ACC112 (cell line): ENCODE data around the gene EPHB1.

ENCODE experiments used
- H2AFZ ChIP-seq: fragments of 200-600 bp; sonication (generic); one replicate; pipeline ENCODE4 v1.6.0; 2017; ENCODE audit warnings: antibody characterized with exemption, low read length; ENCODE audit not compliant: unreplicated experiment
- H3K27ac ChIP-seq: fragments of 200-600 bp; sonication (generic); 2 replicates; pipeline ENCODE4 v1.5.1; 2014; ENCODE audit warnings: low read depth, mild to moderate bottlenecking, antibody characterized with exemption, low read length, moderate library complexity
- H3K27me3 ChIP-seq: fragments of 200-600 bp; sonication (generic); 2 replicates; pipeline ENCODE4 v1.6.1; 2014; ENCODE audit warnings: mild to moderate bottlenecking, antibody characterized with exemption, low read length, moderate library complexity, mixed read lengths; ENCODE audit not compliant: insufficient read depth
- H3K36me3 ChIP-seq: fragments of 200-600 bp; sonication (generic); 2 replicates; pipeline ENCODE4 v1.6.1; 2016; ENCODE audit warnings: mild to moderate bottlenecking, antibody characterized with exemption, low read length, moderate library complexity, mixed read lengths; ENCODE audit not compliant: insufficient read depth
- H3K4me1 ChIP-seq: fragments of 200-600 bp; sonication (generic); one replicate; pipeline ENCODE4 v1.6.1; 2016; ENCODE audit warnings: low read length, mixed read lengths; ENCODE audit not compliant: insufficient read depth, unreplicated experiment, control insufficient read depth
- H3K4me3 ChIP-seq: fragments of 200-600 bp; sonication (generic); 2 replicates; pipeline ENCODE4 v1.5.1; 2014; ENCODE audit warnings: mild to moderate bottlenecking, low read depth, low read length
- H3K79me2 ChIP-seq: fragments of 200-600 bp; sonication (generic); one replicate; pipeline ENCODE4 v1.6.0; 2016; ENCODE audit warnings: low read length; ENCODE audit not compliant: control insufficient read depth, unreplicated experiment, insufficient read depth

EPHB1 gene

GRCh38 chr3:134928392-134928791 lies 133.3 kb downstream of the EPHB1 start:
- Histone ChIP-seq H3K27me3 (no peaks in the 10 kb centered on the region), H3K4me1 (no peaks in the 10 kb centered on the region), H3K79me2 (no peaks in the 10 kb centered on the region), H3K4me3 (no peak overlapping the region), H2AFZ (no peak overlapping the region), H3K27ac (no peak overlapping the region), H3K36me3 (no peaks in the 10 kb centered on the region)

GRCh38 chr3:134928819-134929218 lies 133.8 kb downstream of the EPHB1 start:
- no peaks in the 10 kb centered on the region for H3K27me3 ChIP-seq
- H3K4me3 ChIP-seq = no peak overlapping the region
- no peak overlapping the region for H3K27ac ChIP-seq
- H3K36me3 ChIP-seq = no peaks in the 10 kb centered on the region
- H3K4me1 ChIP-seq = no peaks in the 10 kb centered on the region
- H3K79me2 ChIP-seq = no peaks in the 10 kb centered on the region
- no peak overlapping the region for H2AFZ ChIP-seq

GRCh38 chr3:134929976-134930375 lies 134.9 kb downstream of the EPHB1 start:
- no peak overlapping the region for H3K27ac ChIP-seq
- no peaks in the 10 kb centered on the region for H3K27me3 ChIP-seq
- no peaks in the 10 kb centered on the region for H3K36me3 ChIP-seq
- H3K4me3 ChIP-seq = no peak overlapping the region
- H3K4me1 ChIP-seq = no peaks in the 10 kb centered on the region
- no peak overlapping the region for H2AFZ ChIP-seq
- no peaks in the 10 kb centered on the region for H3K79me2 ChIP-seq

- H3K27me3 ChIP-seq = no peaks in the 10 kb centered on the region
- H3K36me3 ChIP-seq = no peaks in the 10 kb centered on the region
- H3K27ac ChIP-seq = no peak overlapping the region
- H3K4me3 ChIP-seq = no peak overlapping the region
- H3K4me1 ChIP-seq = no peaks in the 10 kb centered on the region
- no peak overlapping the region for H2AFZ ChIP-seq
- H3K79me2 ChIP-seq = no peaks in the 10 kb centered on the region
Observed at GRCh38 chr3:134931045-134931785, 136.2 kb downstream of the EPHB1 start.

GRCh38 chr3:134932035-134932434 lies 137.0 kb downstream of the EPHB1 start:
- Histone ChIP-seq H3K36me3 (no peaks in the 10 kb centered on the region), H3K4me3 (no peak overlapping the region), H3K4me1 (no peaks in the 10 kb centered on the region), H3K79me2 (no peaks in the 10 kb centered on the region), H2AFZ (no peak overlapping the region), H3K27ac (no peak overlapping the region), H3K27me3 (no peaks in the 10 kb centered on the region)

GRCh38 chr3:134933997-134934396 lies 138.9 kb downstream of the EPHB1 start:
- Histone ChIP-seq H3K36me3 (no peaks in the 10 kb centered on the region), H3K27ac (no peak overlapping the region), H3K79me2 (no peaks in the 10 kb centered on the region), H3K4me3 (no peak overlapping the region), H3K27me3 (no peaks in the 10 kb centered on the region), H3K4me1 (no peaks in the 10 kb centered on the region), H2AFZ (no peak overlapping the region)

GRCh38 chr3:134934933-134935332 lies 139.9 kb downstream of the EPHB1 start:
- H3K36me3 ChIP-seq = no peaks in the 10 kb centered on the region
- no peaks in the 10 kb centered on the region for H3K27me3 ChIP-seq
- H3K4me3 ChIP-seq = no peak overlapping the region
- H3K79me2 ChIP-seq = no peaks in the 10 kb centered on the region
- no peak overlapping the region for H2AFZ ChIP-seq
- no peaks in the 10 kb centered on the region for H3K4me1 ChIP-seq
- no peak overlapping the region for H3K27ac ChIP-seq

DNA sequence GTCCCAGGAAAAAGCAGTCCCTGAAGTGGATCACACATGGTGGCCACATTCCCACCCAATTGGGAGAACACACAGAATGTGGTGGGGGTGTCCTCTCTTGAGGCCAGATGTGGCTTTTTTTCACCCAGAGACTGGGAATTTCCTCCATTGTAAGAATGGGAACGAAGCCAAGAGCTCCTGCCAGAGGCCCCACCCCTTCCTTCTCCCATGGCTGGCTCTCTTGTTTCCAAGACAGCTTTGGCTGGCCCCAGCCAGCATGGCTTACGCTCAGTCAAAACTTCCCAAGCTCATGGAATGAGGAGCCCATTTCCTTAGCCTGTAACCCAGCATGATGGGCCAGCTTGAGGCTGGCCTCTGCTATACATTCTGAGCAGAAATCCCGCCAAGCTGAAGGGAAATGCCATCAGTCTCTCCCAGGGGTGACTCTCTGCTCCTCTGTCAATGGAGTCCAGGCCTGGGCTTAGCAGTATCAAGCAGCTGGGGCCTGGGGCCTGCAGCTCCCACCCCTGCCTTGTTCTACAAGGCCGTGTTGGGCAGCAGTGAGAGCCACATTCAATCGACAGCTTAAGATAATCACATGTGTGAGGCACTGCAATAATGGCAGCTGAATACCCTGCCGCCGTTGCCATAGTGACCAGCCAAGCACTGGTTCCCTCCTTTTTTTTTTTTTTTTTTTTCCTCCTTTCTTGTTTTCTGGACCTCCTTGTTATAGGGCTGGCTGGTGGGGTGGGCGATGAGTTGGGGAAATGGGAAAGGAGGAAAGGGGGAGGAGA lies 142.4 kb downstream of the EPHB1 start:
- no peaks in the 10 kb centered on the region for H3K27me3 ChIP-seq
- no peak overlapping the region for H3K4me3 ChIP-seq
- no peak overlapping the region for H2AFZ ChIP-seq
- H3K79me2 ChIP-seq = no peaks in the 10 kb centered on the region
- no peaks in the 10 kb centered on the region for H3K36me3 ChIP-seq
- H3K27ac ChIP-seq = no peak overlapping the region
- H3K4me1 ChIP-seq = no peaks in the 10 kb centered on the region

- H3K4me1 ChIP-seq = no peaks in the 10 kb centered on the region
- no peak overlapping the region for H2AFZ ChIP-seq
- H3K4me3 ChIP-seq = no peak overlapping the region
- H3K27me3 ChIP-seq = no peaks in the 10 kb centered on the region
- no peaks in the 10 kb centered on the region for H3K79me2 ChIP-seq
- H3K36me3 ChIP-seq = no peaks in the 10 kb centered on the region
- no peak overlapping the region for H3K27ac ChIP-seq
Observed at GRCh38 chr3:134938029-134938525, 143.0 kb downstream of the EPHB1 start.

DNA sequence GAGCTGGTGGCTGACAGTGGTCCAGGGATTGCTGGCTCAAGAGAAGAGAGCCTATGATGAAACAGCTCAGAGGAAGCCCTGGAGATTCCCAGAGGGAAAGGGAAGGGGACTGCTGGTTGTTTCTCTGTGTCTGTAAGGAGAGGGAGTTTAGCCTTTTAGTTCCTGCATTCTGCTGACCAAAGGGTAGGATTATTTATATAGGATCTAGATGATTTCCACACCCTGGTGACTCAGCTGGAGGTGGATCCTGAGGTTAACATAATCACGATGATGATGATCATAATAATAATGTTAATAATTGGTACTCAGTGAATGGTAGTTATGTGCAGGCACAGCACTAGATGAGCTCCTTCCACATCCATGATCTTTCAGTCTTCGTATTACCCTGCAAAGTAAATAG lies 144.9 kb downstream of the EPHB1 start:
- no peaks in the 10 kb centered on the region for H3K27me3 ChIP-seq
- no peak overlapping the region for H3K4me3 ChIP-seq

GRCh38 chr3:134941820-134942219 lies 146.8 kb downstream of the EPHB1 start:
- Histone ChIP-seq H3K27ac (no peak overlapping the region), H2AFZ (no peak overlapping the region), H3K4me3 (no peak overlapping the region), H3K36me3 (no peaks in the 10 kb centered on the region), H3K27me3 (no peaks in the 10 kb centered on the region), H3K79me2 (no peaks in the 10 kb centered on the region), H3K4me1 (no peaks in the 10 kb centered on the region)

More for the DNA sequence above, 144.9 kb downstream of the EPHB1 start:
- no peaks in the 10 kb centered on the region for H3K4me1 ChIP-seq
- no peak overlapping the region for H3K27ac ChIP-seq
- H3K36me3 ChIP-seq = no peaks in the 10 kb centered on the region
- no peak overlapping the region for H2AFZ ChIP-seq
- no peaks in the 10 kb centered on the region for H3K79me2 ChIP-seq
